ENCODE results near the gene ZNF831.

The ZNF831 gene

GRCh38 chr20:59240006-59240405, 76.4 kb downstream of the ZNF831 start:
- DNase-seq (ENCODE audit: insufficient read length, low spot score) (no peak), FAIRE-seq (no peak)

DNA sequence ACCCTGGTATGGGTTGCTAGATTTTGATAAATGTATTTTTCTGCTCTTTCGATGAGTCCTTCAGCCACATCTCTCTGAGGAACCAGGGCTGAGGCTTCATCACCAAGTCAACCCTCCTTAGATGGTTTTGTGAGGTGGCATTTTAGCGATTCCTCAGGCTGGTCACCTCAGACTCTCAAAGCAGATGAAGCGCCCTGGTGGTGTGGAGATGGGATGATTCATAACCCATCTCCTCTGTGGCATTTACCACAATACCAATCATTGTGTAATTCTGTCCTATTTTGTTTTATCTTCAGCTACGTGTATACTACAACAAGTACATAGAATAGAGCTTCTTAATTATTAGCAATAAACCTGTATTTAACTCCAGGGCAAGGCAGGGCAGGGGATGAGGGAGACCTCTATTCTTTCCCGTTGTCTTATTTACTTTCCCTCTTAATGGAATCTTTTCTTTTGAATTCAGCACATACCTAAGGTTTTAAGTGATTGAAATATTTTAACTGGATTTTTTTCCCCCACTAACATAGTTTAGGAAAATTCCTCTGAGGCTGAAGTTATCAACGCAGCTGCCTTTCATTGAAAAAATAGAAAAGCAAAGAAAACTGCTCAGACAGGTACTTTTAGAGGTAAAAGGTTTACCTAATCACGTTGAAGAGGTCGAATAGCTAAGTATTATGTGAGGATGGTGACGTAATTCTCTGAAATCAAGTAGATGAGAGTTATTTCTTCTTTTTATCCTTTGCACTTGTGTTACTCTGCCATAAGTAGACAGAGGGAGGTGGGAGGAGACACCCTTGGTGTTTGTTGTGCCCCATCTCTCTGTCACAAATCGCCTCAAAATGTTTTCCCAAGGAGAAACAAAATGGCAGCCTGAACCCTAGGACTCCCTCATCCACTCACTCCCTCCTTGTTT, 79.3 kb downstream of the ZNF831 start:
- FAIRE-seq (no peak), DNase-seq (ENCODE audit: insufficient read length, low spot score) (no peak)

DNA sequence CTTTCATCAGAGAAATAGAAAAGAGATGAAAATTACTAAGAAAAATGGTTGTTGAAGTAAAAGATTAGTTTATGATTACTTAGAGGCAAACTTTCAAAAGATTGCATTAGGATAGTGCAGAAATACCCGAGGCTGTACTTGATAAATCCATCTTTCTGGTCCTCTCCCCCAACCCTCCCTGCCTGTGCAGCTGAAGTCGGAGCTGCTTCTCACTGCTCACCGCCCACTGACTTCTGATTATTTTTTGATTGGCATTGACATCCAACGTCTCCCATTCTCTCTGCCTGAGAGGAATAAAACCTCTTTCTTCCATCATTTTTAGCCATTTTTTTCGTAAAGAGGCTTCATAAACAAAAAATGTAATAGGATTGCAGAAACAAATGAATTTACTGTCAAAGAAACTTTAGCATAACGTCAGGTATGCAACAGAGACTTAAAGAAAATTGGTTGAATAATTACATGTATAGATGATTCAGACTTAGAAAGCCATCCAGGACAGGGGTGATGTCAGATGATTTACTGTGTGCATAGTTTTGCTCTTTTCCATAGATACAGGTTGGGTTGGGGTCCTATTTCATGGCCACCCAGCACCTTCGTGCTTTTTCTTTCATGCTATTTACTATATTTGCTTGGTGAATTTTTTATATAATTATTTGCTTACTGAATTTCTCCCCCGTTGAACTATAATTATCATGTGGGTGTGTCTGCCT, 83.2 kb downstream of the ZNF831 start:
- DNase-seq (ENCODE audit: insufficient read length, low spot score), result no peak
- FAIRE-seq, result no peak

DNA sequence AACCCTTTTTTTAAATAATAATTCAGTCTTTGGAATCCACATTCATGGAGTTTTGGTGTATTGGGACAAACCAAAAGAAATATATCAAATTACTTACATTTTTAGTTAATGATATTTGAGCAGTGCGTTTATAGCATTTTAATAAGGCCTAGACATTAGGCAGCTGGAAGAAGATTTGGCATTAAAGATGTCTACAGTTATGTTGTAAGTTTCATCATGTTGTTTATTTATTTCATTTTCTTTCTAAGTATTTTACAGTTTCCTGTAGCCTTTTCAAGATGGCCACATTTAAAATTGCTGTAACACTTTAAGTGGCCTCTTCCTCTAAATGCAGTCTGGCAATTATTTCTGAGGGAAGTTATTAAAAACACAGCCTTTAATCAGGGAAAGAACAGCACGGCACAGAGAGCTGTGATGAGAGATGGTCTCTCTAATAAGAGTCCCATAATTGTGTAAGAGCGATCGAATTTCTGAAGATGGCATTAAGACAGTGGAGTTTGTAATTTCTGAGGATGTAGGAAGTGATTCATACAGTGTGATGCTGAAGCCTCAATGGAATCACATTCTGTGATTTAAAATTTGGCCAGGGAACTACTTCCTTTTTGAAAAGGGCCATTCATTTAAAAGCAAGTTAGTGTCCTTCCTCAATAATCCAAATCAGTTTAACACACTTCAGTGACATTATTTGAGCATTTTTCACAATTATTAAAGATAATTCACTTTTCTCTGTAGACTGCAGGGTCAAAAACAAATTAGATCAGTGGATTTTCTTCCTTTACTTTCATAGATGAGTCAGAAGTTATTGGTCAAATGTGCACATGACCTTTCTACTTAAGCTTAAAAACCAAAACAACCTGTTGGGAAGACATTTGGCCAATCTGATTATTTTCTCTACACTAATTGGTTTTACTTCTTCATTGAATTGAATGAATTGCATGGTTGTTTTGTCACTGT, 84.4 kb downstream of the ZNF831 start:
- FAIRE-seq, result no peak

DNA sequence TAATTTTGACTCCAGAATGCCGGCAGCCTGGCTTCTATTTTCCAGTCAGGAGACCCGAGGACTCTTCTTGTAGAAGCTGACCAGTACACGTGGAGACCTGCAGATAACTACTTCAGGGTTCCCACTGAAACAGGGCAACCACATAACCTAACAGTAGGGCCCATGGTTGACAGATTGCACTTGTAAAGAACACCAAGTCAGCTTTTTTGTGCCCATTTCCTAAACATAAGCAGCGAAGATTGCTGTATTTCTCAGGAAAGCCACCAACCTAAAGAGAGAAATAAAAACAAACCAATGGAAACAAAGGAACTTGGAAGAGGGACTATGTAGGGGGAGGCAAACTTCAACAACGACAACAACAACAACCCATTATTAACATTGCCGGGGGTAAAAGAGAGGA, 86.7 kb downstream of the ZNF831 start:
- FAIRE-seq (no peak), DNase-seq (ENCODE audit: insufficient read length, low spot score) (no peak)

More for the DNA sequence above, 84.4 kb downstream of the ZNF831 start:
- no peak for DNase-seq (ENCODE audit: insufficient read length, low spot score)

DNA sequence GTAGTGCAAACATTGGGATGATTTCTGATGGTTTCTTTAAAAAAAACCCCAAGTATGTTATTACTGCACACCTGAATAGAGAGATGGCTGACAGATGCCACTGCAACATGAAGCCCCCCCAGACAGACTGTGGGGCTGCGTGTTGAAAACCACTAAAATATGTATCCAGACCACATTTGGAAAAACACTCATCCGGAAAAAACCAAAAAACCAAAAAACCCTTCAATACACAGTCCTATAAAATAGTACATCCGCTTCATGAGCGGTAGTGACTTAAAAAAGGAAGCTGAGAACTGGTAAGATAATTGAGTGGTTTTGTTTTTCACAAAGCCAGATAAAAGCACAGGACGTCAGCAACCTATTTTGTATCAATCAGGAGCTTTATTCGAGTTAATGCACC, 89.7 kb downstream of the ZNF831 start:
- FAIRE-seq, result peak; percentile 58
- no peak for DNase-seq (ENCODE audit: insufficient read length, low spot score)

GRCh38 chr20:59253779-59254319, 90.2 kb downstream of the ZNF831 start:
- FAIRE-seq (no peak), DNase-seq (ENCODE audit: insufficient read length, low spot score) (no peak)

DNA sequence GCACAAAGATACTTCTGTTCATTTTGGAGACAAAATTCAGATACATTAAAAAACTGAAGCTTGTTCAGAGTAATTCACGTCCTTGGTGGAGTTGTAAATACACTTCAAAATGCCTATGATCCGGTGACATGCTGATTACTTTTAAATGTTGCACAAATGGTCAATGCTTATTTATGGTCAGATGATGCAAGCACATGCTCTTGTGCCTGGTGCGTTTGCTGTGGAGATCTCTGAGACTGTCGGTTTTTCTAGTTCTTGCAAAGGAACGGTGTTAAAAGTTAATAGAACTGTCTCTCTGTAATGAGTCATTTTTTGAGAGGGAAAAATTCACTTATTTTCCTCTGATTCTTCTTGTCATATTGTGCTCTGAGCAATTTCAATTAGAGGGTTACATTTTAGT, 91.6 kb downstream of the ZNF831 start:
- DNase-seq (ENCODE audit: insufficient read length, low spot score) (no peak), FAIRE-seq (no peak)

- FAIRE-seq (no peak), DNase-seq (ENCODE audit: insufficient read length, low spot score) (no peak)
Observed at GRCh38 chr20:59258221-59258621, 94.6 kb downstream of the ZNF831 start.

- FAIRE-seq (no peak), DNase-seq (ENCODE audit: insufficient read length, low spot score) (no peak)
Observed at GRCh38 chr20:59259946-59260345, 96.3 kb downstream of the ZNF831 start.

DNA sequence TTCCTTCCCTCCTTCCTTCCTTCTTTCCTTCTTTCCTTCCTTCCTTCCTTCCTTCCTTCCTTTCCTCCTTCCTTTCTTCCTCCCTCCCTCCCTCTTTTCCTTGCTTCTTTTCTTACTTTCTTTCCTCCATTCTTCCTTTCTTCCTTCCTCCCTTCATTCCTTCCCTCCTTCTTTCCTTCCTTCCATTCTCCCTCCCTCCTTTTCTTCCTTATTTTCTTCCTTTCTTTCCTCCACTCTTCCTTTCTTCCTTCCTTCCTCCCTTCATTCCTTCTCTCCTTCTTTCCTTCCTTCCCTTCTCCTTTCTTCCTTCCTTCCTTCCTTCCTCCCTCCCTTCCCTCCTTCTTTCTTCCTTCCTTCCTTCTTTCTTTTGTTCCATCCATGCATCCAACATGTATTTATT, 101.7 kb downstream of the ZNF831 start:
- DNase-seq (ENCODE audit: insufficient read length, low spot score), result no peak

DNA sequence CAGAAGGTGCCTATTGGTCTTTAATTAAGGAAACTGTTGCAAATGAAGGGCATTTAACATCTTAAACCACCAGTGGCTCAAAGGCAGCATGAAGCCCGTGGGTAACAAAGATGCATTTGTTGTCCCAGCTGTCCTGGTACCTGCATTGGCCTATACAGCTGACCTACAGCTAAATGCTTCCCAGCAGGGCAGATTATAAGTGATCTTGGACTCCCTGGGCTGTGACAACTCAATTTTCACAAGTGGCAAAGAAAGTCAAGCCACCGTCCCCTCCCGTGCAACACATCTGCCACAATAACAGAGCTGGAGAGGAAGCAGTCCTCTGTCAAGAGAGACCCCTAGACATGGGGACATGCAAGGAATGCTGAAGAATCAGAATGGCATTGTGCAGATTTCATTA, 105.2 kb downstream of the ZNF831 start:
- DNase-seq (ENCODE audit: insufficient read length, low spot score), result no peak
- FAIRE-seq, result no peak

More for the DNA sequence above, 101.7 kb downstream of the ZNF831 start:
- no peak for FAIRE-seq

GRCh38 chr20:59269411-59270025, 105.9 kb downstream of the ZNF831 start:
- FAIRE-seq, result no peak
- no peak for DNase-seq (ENCODE audit: insufficient read length, low spot score)

DNA sequence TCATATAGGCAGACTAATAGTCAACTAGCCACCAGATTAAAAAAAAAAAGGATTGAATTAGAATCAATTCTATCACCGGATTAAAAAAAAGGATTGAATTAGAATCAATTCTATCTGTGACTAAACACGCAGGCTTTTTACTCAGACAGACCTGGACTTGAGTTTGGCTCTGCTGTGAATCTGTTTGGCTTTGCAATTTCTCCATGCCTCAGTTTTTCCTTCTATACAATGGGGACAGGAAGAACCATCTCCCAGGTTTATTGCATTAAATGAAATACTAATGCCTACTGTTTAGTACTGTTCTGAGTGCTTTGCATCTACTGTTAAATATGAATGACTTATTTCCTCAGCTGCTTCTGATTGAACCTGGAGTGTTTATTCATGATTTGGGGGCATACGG, 106.8 kb downstream of the ZNF831 start:
- FAIRE-seq, result no peak
- DNase-seq (ENCODE audit: insufficient read length, low spot score), result no peak

DNA sequence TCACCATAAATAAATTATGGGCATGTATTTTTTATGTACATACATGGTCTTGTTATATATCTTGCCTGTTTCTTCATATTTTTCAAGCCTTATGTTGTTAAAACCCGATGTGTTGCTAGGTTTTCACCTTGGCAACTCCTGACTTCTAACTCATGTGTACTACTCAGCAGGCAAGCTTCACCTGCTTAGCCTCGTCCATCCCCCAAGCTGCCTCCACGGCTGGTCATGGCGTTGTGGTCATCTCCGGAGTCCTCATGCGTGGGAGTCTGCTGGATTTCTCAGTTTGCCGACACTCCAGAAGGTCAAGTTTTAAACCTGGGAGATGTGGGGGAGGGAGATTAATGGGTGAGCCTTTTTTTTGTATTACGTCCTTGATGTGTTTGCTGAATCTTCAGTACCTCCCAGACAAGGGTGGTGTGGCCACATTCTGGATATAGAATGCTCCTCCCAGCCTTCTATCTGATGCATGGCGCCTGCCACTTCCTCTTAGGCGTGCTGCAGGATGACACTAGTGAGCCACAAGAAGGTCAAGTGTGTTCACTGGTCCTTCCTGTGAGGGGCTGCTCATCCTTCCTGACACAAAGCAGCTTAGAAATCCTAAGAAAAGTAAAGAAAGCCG, 110.2 kb downstream of the ZNF831 start:
- no peak for DNase-seq (ENCODE audit: insufficient read length, low spot score)
- FAIRE-seq, result no peak

GRCh38 chr20:59276938-59277337, 113.3 kb downstream of the ZNF831 start:
- no peak for DNase-seq (ENCODE audit: insufficient read length, low spot score)
- no peak for FAIRE-seq

GRCh38 chr20:59284470-59284869, 120.8 kb downstream of the ZNF831 start:
- no peak for DNase-seq (ENCODE audit: insufficient read length, low spot score)
- FAIRE-seq, result no peak

GRCh38 chr20:59289994-59290393, 126.4 kb downstream of the ZNF831 start:
- FAIRE-seq (no peak), DNase-seq (ENCODE audit: insufficient read length, low spot score) (no peak)

- DNase-seq (ENCODE audit: insufficient read length, low spot score) (no peak), FAIRE-seq (no peak)
Observed at GRCh38 chr20:59291740-59292383, 128.2 kb downstream of the ZNF831 start.

Measured in GM19239 (cell line).